ENCODE results near the gene PRKAR2A.

The PRKAR2A gene

DNA sequence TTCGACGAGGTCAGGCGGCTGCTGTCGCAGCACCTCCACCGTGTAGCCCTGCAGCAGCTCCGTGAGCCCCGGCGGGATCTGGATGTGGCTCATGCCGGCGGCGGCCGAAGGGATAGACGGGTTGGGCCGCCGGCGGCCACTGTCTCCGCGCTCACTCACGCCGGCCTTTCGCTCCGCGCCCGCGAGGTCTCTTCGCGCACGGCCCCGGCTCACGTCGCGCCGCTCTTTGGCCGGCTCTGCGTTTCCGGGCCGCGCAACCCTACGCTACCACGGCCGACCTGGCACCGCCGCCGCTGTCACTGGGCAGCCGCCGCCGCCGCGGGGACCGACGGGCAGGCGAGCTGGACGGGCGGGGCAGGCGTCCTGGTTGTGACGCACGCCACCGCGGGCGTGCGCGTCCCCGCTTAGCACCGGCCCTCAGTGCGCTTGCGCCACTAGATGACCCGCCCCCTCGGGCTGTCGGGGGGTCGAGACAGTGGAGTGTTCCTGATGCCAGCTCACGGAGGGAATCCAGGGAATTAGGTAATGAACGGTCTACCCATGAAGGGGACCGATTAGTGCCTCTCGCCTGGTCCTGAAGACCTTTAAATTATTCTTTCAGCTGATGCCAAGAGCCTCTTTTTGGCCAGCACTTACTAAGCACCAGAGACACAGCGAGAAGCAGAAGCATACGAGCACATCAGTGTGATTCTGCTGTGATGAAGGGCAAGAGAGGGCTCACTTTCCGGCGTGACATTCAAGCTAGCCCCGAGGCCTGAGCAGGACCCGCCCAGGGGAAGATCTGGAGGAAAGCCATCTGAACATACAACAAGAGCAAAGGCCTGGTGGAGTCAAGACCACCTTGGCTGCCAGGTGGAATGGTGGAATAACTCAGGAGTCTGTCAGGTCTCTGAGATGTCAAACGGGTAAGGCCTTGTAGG, at the start of gene PRKAR2A:
Gene PRKAR2A (minus strand): TSS at position 371 of the 920 bp plus-strand sequence. CDS start 278 bp downstream, at position 93.
- peak; percentile 46 to 71 (median 58) for DNase-seq

DNA sequence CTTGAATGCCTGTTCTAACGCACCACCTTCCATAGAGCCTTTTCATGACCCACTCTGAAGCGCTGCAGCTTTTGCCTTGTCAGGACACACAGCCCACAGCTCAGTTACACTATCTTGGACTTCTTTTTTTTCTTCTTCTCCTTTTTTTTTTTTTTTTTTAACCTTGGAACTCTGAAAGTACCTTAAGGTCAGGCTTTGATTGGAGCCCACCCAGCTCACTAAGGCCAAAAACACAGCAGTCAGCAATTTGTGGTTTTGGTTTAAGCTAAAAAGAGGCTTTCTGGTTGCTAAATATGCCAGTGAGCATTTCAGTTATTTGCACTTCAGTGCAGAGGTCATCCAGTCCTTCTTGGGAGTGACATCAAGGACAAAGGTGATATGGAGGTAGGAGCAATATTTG, 49.3 kb upstream of the PRKAR2A start:
- no peak for DNase-seq

GRCh38 chr3:48894516-48894915, 46.8 kb upstream of the PRKAR2A start:
- no peak for DNase-seq

GRCh38 chr3:48891606-48892005, 43.9 kb upstream of the PRKAR2A start:
- DNase-seq: no peak

DNA sequence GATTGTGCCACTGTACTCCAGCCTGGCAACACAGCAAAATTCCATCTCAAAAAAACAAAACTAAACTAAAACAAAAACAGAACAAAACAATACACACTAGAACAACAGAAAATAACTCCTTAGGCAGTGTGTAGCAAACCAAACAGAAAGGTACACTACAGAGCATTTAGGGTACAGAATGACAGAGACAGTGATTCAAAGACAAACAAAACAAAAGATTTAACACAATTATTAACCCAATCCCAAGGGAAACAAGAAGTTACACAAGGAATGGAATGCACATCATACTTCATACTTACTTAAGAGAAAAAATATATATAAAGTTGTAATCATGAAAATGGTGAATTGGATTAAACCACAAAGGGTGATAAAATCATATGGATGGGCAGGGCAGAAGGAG, 38.1 kb upstream of the PRKAR2A start:
- DNase-seq: no peak

DNA sequence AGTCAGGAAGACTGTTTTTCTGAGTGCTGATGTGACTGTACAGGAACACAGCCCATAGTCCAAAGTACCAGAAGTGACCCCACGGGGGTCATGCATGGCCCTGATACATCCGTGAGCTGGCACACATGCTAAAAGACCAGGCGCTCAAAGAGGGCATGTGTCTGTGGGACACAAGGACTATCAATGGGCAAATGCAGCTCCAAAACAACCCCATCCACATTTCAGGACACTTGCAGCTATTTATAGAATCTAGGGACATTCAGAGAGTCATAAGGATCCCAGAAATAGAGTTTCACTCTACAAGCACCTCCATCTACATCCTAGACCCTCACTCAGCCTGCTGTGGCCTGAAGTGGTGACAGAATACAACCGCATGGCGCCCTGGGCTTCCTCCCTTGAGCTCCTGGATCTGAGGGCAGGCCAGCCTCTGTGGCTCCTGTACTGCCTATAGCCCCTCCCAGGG, 34.0 kb upstream of the PRKAR2A start:
- no peak for DNase-seq

- DNase-seq: no peak
Measured at GRCh38 chr3:48881006-48881405, 33.3 kb upstream of the PRKAR2A start.

GRCh38 chr3:48879994-48880377, 32.3 kb upstream of the PRKAR2A start:
- no peak for DNase-seq

DNA sequence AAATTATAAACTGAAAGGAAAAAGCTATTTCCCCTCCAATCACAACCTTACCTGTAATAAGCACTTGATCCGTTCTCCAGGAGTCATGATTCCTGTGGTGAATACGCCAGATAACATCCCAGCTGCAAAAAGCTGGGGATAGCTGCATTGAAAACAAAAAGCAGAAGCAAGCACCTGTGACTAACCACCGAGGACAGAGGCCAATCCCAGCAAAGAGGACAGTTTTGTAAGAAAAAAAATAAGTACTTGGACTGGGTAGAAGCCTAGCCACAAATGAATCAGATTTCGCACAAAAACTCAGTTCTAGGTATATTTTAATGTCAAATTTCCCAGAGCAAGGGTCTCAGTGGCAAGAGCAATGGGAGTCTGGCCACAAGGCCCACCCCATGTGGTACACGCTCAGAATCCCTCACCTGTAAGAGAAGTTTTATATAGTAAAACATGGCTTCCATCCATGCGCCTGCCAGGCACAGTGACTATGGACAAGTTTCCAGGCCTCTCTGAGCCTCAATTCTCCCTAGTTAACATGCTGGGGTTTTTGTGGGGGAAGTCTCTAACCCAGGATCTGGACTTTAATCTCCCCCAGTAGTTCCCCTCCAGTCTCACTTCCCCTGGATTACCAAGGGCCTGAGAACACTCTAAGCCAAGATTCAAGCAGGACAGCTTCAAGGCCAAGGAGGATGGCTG, 31.8 kb upstream of the PRKAR2A start:
- no peak for DNase-seq

DNA sequence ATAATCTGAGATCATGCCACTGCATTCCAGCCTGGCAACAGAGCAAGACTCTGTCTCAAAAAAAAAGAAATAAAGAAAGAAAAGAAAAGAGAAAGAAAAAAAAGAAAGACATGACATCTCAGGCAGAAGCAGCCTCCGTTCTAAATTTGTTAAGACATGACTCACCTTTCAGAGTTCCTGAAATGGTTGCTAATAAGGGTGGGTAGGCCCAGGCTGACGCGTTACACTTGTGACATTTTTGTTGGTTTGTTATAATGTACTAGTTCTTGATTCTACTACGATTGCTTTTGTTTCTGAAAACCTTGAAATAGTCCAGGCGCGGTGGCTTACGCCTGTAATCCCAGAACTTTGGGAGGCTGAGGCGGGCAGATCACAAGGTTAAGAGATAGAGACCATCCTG, 30.0 kb upstream of the PRKAR2A start:
- no peak for DNase-seq

- DNase-seq: no peak
Measured at GRCh38 chr3:48863122-48863521, 15.4 kb upstream of the PRKAR2A start.

DNA sequence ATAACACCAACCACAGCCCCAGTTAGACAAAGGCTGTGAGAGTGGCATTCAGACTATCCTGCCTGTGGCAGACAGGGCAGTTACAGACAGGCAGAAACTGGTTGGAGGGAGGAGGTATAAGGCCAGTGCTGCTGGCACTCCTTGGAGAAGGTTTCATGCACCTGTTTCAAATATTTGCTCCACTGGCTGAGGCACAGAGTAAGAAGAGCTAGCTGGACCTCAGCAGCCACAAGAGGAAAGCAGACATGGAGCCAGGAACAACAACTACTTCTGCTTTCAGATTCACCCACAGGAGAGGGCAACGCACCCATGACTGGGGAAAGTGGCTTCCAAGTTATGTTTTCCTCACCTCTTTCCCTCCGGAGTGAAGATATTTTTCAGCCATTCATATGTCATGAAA, 11.5 kb upstream of the PRKAR2A start:
- no peak for DNase-seq

DNA sequence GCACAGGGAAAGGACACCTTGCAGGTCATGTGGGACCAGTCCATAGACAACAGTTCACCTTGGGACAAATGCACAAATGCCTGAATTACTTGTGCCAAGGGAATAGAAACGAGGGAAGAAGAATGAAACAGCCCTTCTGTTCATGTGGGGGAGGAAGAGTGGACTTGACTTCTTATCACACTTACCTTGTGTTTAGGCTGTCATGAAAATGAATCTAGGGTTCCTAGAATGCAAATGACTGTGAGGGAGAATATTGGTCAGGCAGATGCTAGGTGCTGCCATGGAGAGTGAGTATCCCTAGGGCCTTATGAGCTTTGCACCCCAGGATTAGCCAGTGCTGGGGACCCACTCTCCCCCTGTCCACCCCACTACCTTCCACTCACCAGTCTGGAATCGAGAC, 11.0 kb upstream of the PRKAR2A start:
- no peak for DNase-seq

DNA sequence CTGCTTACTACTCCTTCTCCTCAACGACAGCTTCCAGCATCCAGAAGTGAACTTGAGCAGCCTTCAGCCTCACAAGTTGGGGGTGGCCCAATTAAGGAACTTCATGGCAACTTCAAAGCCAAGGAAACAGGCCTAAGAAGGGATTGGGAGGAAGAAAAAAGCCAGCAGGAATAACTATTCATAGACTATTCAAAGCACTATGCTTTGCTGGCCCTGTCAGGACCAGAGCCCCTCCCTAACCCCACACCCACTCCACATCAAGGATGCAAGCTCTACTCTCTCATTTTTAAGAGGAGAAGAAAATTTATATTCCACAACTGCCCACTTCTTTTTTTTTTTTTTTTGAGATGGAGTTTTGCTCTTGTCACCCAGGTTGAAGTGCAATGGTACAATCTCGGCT, 10.0 kb upstream of the PRKAR2A start:
- DNase-seq: no peak

DNA sequence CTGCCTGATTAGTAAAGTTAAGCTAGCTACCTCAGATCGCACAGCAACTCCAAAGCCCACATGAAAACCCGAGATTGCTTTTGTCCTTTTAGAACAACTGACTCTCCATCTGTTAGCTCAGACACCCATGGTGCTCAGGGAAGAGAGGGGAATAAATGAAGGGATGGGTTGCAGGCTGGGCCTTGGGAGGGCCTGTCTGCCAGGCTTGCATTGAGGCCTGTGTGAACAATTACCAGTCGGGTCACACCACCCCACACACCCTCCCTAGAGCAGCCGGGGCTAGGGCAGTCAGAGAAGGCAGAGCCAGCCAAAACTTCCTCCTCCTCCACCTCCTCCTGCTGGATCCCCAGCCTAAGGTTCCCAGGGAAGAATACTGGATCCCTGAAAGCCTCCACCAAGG, 8.8 kb upstream of the PRKAR2A start:
- no peak for DNase-seq

- DNase-seq: no peak
Measured at GRCh38 chr3:48855681-48856447, 8.2 kb upstream of the PRKAR2A start.

DNA sequence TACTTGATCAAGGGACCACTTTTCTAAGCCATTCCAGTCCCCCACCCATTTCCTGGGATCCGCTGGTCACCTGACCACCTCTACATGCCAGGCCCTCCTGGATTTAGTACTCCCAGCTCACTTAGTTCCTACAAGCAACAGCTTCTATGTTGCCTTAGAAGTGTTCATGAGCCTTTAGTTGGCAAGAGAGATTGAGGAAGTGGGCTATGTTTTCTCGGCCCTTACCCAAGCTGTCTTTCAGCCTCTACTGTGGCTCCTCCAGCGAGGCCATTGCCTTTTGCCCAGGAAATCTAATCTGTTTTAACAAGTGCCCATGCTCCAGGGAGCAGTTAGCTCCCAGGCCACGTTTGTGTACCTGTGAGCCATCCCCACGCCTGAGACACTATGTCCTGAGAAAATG, 4.5 kb upstream of the PRKAR2A start:
- no peak for DNase-seq

DNA sequence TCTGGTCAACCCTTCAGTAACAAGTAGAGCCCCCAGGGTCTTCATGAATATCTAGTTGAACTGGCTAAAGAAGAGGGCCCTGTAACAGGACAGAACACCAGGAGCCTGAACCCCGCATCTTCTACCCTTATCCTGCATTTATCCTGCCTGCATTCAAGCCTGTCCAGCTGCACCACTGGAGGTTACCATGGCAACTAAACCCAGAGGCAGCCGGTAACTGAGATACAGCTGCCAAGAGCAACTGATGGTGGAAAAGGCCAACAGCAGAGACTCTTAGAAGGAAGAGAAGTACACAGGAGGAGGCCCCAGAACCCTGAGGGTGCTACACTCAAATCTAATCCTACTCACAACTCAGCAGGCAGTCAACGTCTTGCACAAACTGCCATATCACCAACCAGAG, 3.7 kb upstream of the PRKAR2A start:
- DNase-seq: no peak

GRCh38 chr3:48848816-48849515, 1.3 kb upstream of the PRKAR2A start:
- no peak for DNase-seq

- DNase-seq: peak in 3 of 4 experiments; percentile 11 to 42 (median 12)
Measured at GRCh38 chr3:48847053-48847503, 596 bp downstream of the PRKAR2A start.

GRCh38 chr3:48845170-48845569, 2.5 kb downstream of the PRKAR2A start:
- DNase-seq: no peak

DNA sequence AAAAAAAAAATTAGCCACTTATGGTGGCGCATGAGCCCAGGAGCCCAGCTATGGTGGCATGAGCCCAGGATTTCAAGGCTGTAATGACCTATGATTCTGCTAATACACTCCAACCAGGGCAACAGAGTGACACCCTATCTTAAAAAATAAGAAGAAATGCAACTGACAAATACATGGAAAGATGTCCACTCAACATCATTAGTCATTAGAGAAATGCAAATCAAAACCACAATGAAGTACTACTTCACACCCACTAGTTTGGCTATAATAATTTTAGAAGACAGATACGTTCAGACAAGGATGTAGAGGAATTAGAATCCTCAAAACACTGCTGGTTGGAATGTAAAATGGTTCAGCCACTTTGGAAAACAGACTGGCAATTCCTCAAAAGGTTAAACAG, 10.5 kb downstream of the PRKAR2A start:
- DNase-seq: no peak

Measured in activated naive CD4-positive, alpha-beta T cell (primary cell).